Left lung (tissue), 10 donors: ENCODE results near the gene C19orf12. TPM values are rescaled to one million over a fixed set of nuclear protein-coding genes. Genes with fewer than 3 reads are reported as not detected.

Experiments
- ATAC-seq: fragments of 200-7000 bp; cut with Tn5 transposase; one replicate; pipeline ENCODE4 v1.9.1; 2020; ENCODE audit warnings: moderate library complexity
- DNase-seq, 4 donors: peaks; one replicate each; pipeline ENCODE4 v3.0.0-alpha.2; 2013 to 2020
- H3K27ac ChIP-seq, 2 donors: fragments of 200-600 bp; sonication (generic) in 1 of 2; one replicate each; pipeline versions ENCODE4 v1.5.0 to v1.8.0; 2020 to 2021
- H3K27me3 ChIP-seq, 2 donors: fragments of 200-600 bp; sonication (generic) in 1 of 2; one replicate each; pipeline versions ENCODE4 v1.5.0 to v1.8.0; 2020 to 2021
- H3K36me3 ChIP-seq, 2 donors: fragments of 200-600 bp; sonication (generic) in 1 of 2; one replicate each; pipeline versions ENCODE4 v1.5.0 to v1.8.0; 2020 to 2021
- H3K4me1 ChIP-seq, 2 donors: fragments of 200-600 bp; one replicate each; pipeline ENCODE4 v1.8.0; 2021
- H3K4me3 ChIP-seq, 2 donors: fragments of 200-600 bp; sonication (generic) in 1 of 2; one replicate each; pipeline versions ENCODE4 v1.5.0 to v1.8.0; 2020 to 2021; ENCODE audit warnings: mild to moderate bottlenecking in 1 of 2
- H3K9me3 ChIP-seq, 2 donors: fragments of 200-600 bp; sonication (generic) in 1 of 2; one replicate each; pipeline versions ENCODE4 v1.5.0 to v1.8.0; 2020 to 2021
- CTCF ChIP-seq, 2 donors: fragments of 200-600 bp; sonication (generic) in 1 of 2; IDR thresholded peaks; one replicate each; pipeline versions ENCODE4 v1.5.0 to v1.8.0; 2021; ENCODE audit warnings: antibody characterized with exemption in 2 of 2
- intact Hi-C, 2 donors: fragments of 100-400 bp; cut with DNase I; formaldehyde crosslinking; loops; one replicate each; pipeline versions ENCODE4 v1.11.2 to v1.14.2; 2022
- polyA plus RNA-seq, 6 donors: library from polyadenylated mRNA; unstranded; fragments of 120-200 nt; gene quantifications; one replicate each; pipeline ENCODE4 v1.2.1, GENCODE V29; 2013; ENCODE audit not compliant: insufficient read length in 6 of 6
- total RNA-seq, 2 donors: library from RNA; stranded (reverse); fragmentation: NEBNext Ultra II Directional; extraction: Animal tissue kit (Norgen Biotek cat#: 25700); gene quantifications; one replicate each; pipeline ENCODE4 v1.2.1, GENCODE V29; 2021
- donor health status: DM: no; HTN: yes; CAD: no.
- donor health status: DM: no; HTN: no; CAD: no.

Gene C19orf12
- total and polyA plus RNA-seq, 8 donors = 18.6 to 25.6 (median 21.7) TPM

GRCh38 chr19:29704562-29705558 lies 10.2 kb downstream of the C19orf12 start:
- Histone ChIP-seq H3K27ac (no peak overlapping the region), H3K27me3 (no peaks in the 10 kb centered on the region), H3K4me3 (no peak overlapping the region), H3K9me3 (no peaks in the 10 kb centered on the region), H3K36me3 (peaks cover 0 to 69% of the 10 kb centered on the region in 2 donors), H3K4me1 (peaks cover 0 to 4% of the 10 kb centered on the region in 2 donors)
- ATAC-seq (no peak), DNase-seq (no peak)
- TF ChIP-seq CTCF (IDR thresholded peaks at IDR 0.05) = no peak
- intact Hi-C loops = no loop called here

GRCh38 chr19:29702963-29703320 lies 12.1 kb downstream of the C19orf12 start:
- no peaks in the 10 kb centered on the region for H3K4me1 ChIP-seq
- ATAC-seq (no peak), DNase-seq (peak in 1 of 4 donors; percentile 43)
- no peak for TF ChIP-seq CTCF (IDR thresholded peaks at IDR 0.05)
- H3K9me3 ChIP-seq = no peaks in the 10 kb centered on the region
- no peak overlapping the region for H3K27ac ChIP-seq
- H3K27me3 ChIP-seq = no peaks in the 10 kb centered on the region
- intact Hi-C loops = no loop called here
- no peak overlapping the region for H3K4me3 ChIP-seq
- peaks cover 0 to 64% of the 10 kb centered on the region in 2 donors for H3K36me3 ChIP-seq

- DNase-seq = peak in 1 of 4 donors; percentile 60
- peaks cover 0 to 58% of the 10 kb centered on the region in 2 donors for H3K36me3 ChIP-seq
- H3K27ac ChIP-seq = no peak overlapping the region
- H3K4me3 ChIP-seq = no peak overlapping the region
- H3K9me3 ChIP-seq = no peaks in the 10 kb centered on the region
- ATAC-seq = no peak
- H3K4me1 ChIP-seq = no peaks in the 10 kb centered on the region
- H3K27me3 ChIP-seq = no peaks in the 10 kb centered on the region
- no peak for TF ChIP-seq CTCF (IDR thresholded peaks at IDR 0.05)
- intact Hi-C loops = no loop called here
Observed at GRCh38 chr19:29702161-29702962, 12.7 kb downstream of the C19orf12 start.

GRCh38 chr19:29700498-29700897 lies 14.6 kb downstream of the C19orf12 start:
- H3K4me3 ChIP-seq = no peak overlapping the region
- intact Hi-C loops = no loop called here
- no peaks in the 10 kb centered on the region for H3K9me3 ChIP-seq
- no peak for TF ChIP-seq CTCF (IDR thresholded peaks at IDR 0.05)
- H3K27ac ChIP-seq = no peak overlapping the region
- no peaks in the 10 kb centered on the region for H3K27me3 ChIP-seq
- no peaks in the 10 kb centered on the region for H3K4me1 ChIP-seq
- DNase-seq = no peak
- ATAC-seq = no peak
- peaks cover 0 to 39% of the 10 kb centered on the region in 2 donors for H3K36me3 ChIP-seq

- no peak overlapping the region for H3K27ac ChIP-seq
- DNase-seq = peak in 1 of 4 donors; percentile 11
- H3K36me3 ChIP-seq = peaks cover 0 to 38% of the 10 kb centered on the region in 2 donors
- TF ChIP-seq CTCF (IDR thresholded peaks at IDR 0.05) = no peak
- H3K9me3 ChIP-seq = no peaks in the 10 kb centered on the region
- ATAC-seq = no peak
- intact Hi-C loops = no loop called here
- H3K4me1 ChIP-seq = no peaks in the 10 kb centered on the region
- no peaks in the 10 kb centered on the region for H3K27me3 ChIP-seq
- no peak overlapping the region for H3K4me3 ChIP-seq
Observed at GRCh38 chr19:29699861-29700260, 15.2 kb downstream of the C19orf12 start.
